ENCODE measurements around the gene GPR143. TPM values are rescaled to one million over a fixed set of nuclear protein-coding genes. Genes with fewer than 3 reads are reported as not detected.

Gene GPR143
- total RNA-seq, 2 experiments from 2014 or later = not detected

GRCh38 chrX:9707306-9708033 is 58.2 kb downstream of the GPR143 start:
- POLR2A ChIA-PET = no interaction called here
- no peaks in the 10 kb centered on the region for H3K79me2 ChIP-seq (ENCODE audit: insufficient read depth, low read depth, low read length)
- no peak for DNase-seq (ENCODE audit: low spot score)
- no peak overlapping the region for H3K27ac ChIP-seq (ENCODE audit: low read depth, low read length, poor library complexity, severe bottlenecking)
- no peak overlapping the region for H2AFZ ChIP-seq (ENCODE audit: low read length)
- no peaks in the 10 kb centered on the region for H4K20me1 ChIP-seq (ENCODE audit: insufficient read depth, low read length)
- H3K4me2 ChIP-seq (ENCODE audit: low read length) = no peak overlapping the region
- no peak for TF ChIP-seq CTCF (conservative IDR thresholded peaks at IDR 0.05; ENCODE audit: low read length)
- no peak for TF ChIP-seq EZH2phosphoT487 (IDR thresholded peaks at IDR 0.05; ENCODE audit: borderline replicate concordance, low read depth, low read length)
- BruUV-seq (replicated peaks) = no TSS peak
- intact Hi-C loops (cut with micrococcal nuclease; ENCODE audit: unreplicated experiment) = loop anchor here (2.0 to 5.0 kb wide), 3 partner anchors 245 to 890 kb away; no protein-coding TSS in a partner anchor
- no peaks in the 10 kb centered on the region; the same call in none of the 2 replicates for H3K36me3 ChIP-seq (ENCODE audit: insufficient read depth, low read length)
- no peak overlapping the region for H3K4me3 ChIP-seq (ENCODE audit: low read depth, low read length, poor library complexity, severe bottlenecking)
- no peaks in the 10 kb centered on the region for H3K9me2 ChIP-seq (ENCODE audit: insufficient read depth, low read length)
- H3K9me3 ChIP-seq (ENCODE audit: low read length) = no peaks in the 10 kb centered on the region
- CTCF ChIA-PET (ENCODE audit: unreplicated experiment) = no interaction called here
- H3K4me1 ChIP-seq (ENCODE audit: insufficient read depth, low read length, poor library complexity, severe bottlenecking) = peaks cover 4% of the 10 kb centered on the region

- intact Hi-C loops (cut with micrococcal nuclease; ENCODE audit: unreplicated experiment) = loop anchor here (5.0 kb wide), 2 partner anchors 244 to 889 kb away; no protein-coding TSS in a partner anchor
- POLR2A ChIA-PET = no interaction called here
Measured at GRCh38 chrX:9706421-9706820, 59.2 kb downstream of the GPR143 start.

More at GRCh38 chrX:9706421-9706820, 59.2 kb downstream of the GPR143 start:
- Histone ChIP-seq H3K4me3 (ENCODE audit: low read depth, low read length, poor library complexity, severe bottlenecking) (no peak overlapping the region), H3K9me2 (ENCODE audit: insufficient read depth, low read length) (no peaks in the 10 kb centered on the region), H3K4me1 (ENCODE audit: insufficient read depth, low read length, poor library complexity, severe bottlenecking) (peaks cover 4% of the 10 kb centered on the region), H3K36me3 (ENCODE audit: insufficient read depth, low read length) (no peaks in the 10 kb centered on the region; the same call in none of the 2 replicates), H3K9me3 (ENCODE audit: low read length) (no peaks in the 10 kb centered on the region), H3K27ac (ENCODE audit: low read depth, low read length, poor library complexity, severe bottlenecking) (no peak overlapping the region), H3K4me2 (ENCODE audit: low read length) (no peak overlapping the region), H4K20me1 (ENCODE audit: insufficient read depth, low read length) (no peaks in the 10 kb centered on the region), H3K79me2 (ENCODE audit: insufficient read depth, low read depth, low read length) (no peaks in the 10 kb centered on the region), H2AFZ (ENCODE audit: low read length) (no peak overlapping the region)
- DNase-seq (ENCODE audit: low spot score) = no peak
- no peak for TF ChIP-seq CTCF (conservative IDR thresholded peaks at IDR 0.05; ENCODE audit: low read length)
- no peak for TF ChIP-seq EZH2phosphoT487 (IDR thresholded peaks at IDR 0.05; ENCODE audit: borderline replicate concordance, low read depth, low read length)
- BruUV-seq (replicated peaks) = no TSS peak
- CTCF ChIA-PET (ENCODE audit: unreplicated experiment) = no interaction called here
